Mesothelial cell of epicardium (in vitro differentiated cells): ENCODE results near the gene ARHGEF11. TPM values are rescaled to one million over a fixed set of nuclear protein-coding genes. Genes with fewer than 3 reads are reported as not detected.

Experiments
- DNase-seq, 2 experiments: peaks; one replicate each; pipeline ENCODE4 v3.0.0; 2021; ENCODE audit warnings: low spot score in 2 of 2; ENCODE audit not compliant: unreplicated experiment in 2 of 2
- H3K27ac Mint-ChIP-seq: 2 replicates; pipeline ENCODE4 v1.8.0; 2021; ENCODE audit warnings: mixed read lengths
- H3K27me3 Mint-ChIP-seq: 2 replicates; pipeline ENCODE4 v1.8.0; 2021; ENCODE audit warnings: low read depth, mixed read lengths
- H3K36me3 Mint-ChIP-seq: 2 replicates; pipeline ENCODE4 v1.8.0; 2021; ENCODE audit warnings: mixed read lengths
- H3K4me1 Mint-ChIP-seq: 2 replicates; pipeline ENCODE4 v1.8.0; 2021; ENCODE audit warnings: mixed read lengths
- H3K4me3 Mint-ChIP-seq: 2 replicates; pipeline ENCODE4 v1.8.0; 2021; ENCODE audit warnings: mild to moderate bottlenecking, moderate library complexity, mixed read lengths
- H3K9me3 Mint-ChIP-seq: 2 replicates; pipeline ENCODE4 v1.8.0; 2021; ENCODE audit warnings: mixed read lengths
- CTCF ChIP-seq: fragments of 200-600 bp; sonication (generic); IDR thresholded peaks from one replicate; pipeline ENCODE4 v1.5.0; 2021; ENCODE audit warnings: antibody characterized with exemption; ENCODE audit not compliant: unreplicated experiment
- total RNA-seq: library from RNA; stranded (reverse); gene quantifications from 3 replicates; pipeline ENCODE4 v1.2.1, GENCODE V29; 2021

The ARHGEF11 gene
- total RNA-seq, 1 donor from 2014 or later = 52.5 TPM

DNA sequence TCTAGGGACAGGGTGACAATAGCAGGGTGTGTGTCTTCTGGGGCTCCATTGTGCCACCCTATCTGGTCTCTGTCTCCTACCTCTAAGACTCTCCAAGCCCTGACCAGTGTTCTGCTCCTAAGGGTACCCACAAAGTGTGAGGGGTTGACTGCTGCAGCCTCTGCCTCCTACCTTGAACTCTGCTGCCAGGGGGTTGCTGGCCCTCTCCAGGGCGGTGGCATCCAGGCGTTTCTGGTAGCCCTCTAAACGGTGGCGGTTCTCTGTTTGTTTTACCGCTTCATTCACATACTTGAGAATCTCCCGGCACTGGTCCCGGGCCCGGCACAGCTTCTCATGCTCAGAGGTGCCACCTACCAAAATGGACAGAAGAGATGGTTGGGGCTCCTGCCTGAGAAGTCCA, 100.7 kb downstream of the ARHGEF11 start:
- H3K36me3 Mint-ChIP-seq = peaks cover 49% of the 10 kb centered on the region
- no peaks in the 10 kb centered on the region for H3K9me3 Mint-ChIP-seq
- H3K27me3 Mint-ChIP-seq = no peaks in the 10 kb centered on the region
- H3K4me1 Mint-ChIP-seq = no peaks in the 10 kb centered on the region
- no peak overlapping the region for H3K27ac Mint-ChIP-seq
- no peak for TF ChIP-seq CTCF
- no peak overlapping the region for H3K4me3 Mint-ChIP-seq
- DNase-seq = no peak

DNA sequence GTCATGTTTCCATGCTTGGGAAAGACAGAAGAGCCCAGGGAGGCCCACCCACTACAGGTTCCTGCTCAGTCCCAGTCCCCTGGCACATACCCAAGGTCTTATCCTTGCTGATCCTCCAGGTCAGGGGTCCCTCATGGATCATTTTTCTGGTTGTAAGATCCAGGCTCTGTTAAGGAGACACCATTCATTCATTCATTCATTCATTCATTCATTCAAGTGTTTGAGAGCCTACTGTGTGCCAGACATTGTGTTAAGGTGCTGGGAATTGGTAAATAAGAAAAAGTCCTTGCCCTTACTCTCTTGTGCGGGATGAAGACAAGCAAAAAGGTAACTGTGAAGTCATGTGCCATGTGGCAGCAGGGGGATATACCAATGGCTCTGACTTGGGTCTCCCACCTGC, 101.3 kb downstream of the ARHGEF11 start:
- H3K27ac Mint-ChIP-seq = no peak overlapping the region
- no peaks in the 10 kb centered on the region for H3K4me1 Mint-ChIP-seq
- DNase-seq = no peak
- peaks cover 48% of the 10 kb centered on the region for H3K36me3 Mint-ChIP-seq
- TF ChIP-seq CTCF = no peak
- no peaks in the 10 kb centered on the region for H3K27me3 Mint-ChIP-seq
- no peaks in the 10 kb centered on the region for H3K9me3 Mint-ChIP-seq
- H3K4me3 Mint-ChIP-seq = no peak overlapping the region

- H3K9me3 Mint-ChIP-seq = no peaks in the 10 kb centered on the region
- H3K27ac Mint-ChIP-seq = no peak overlapping the region
- no peak for DNase-seq
- H3K4me3 Mint-ChIP-seq = no peak overlapping the region
- no peak for TF ChIP-seq CTCF
- peaks cover 52% of the 10 kb centered on the region for H3K36me3 Mint-ChIP-seq
- no peaks in the 10 kb centered on the region for H3K27me3 Mint-ChIP-seq
- H3K4me1 Mint-ChIP-seq = no peaks in the 10 kb centered on the region
Measured at GRCh38 chr1:156943756-156944155, 101.8 kb downstream of the ARHGEF11 start.

DNA sequence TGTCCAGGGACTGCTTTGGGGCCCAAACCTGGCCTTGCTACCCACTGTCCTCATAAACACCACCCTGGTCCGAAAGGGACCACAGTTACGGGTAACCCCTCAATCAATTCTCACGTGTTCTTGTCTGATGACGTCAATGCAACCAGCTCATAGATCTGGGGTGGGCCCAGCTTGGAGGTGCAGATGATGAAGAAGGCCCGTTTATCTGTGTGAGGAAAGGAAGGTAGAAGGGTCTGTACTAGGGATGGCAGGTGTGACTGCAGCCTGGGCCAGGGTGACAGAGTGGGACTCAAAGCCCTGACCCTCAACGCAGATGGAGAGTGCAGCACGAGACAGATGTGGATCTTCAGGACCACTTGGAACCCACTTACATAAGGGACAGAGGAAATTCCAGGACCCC, 103.0 kb downstream of the ARHGEF11 start:
- no peaks in the 10 kb centered on the region for H3K27me3 Mint-ChIP-seq
- H3K4me1 Mint-ChIP-seq = no peaks in the 10 kb centered on the region
- peaks cover 51% of the 10 kb centered on the region for H3K36me3 Mint-ChIP-seq
- no peak for TF ChIP-seq CTCF
- no peak for DNase-seq
- H3K9me3 Mint-ChIP-seq = no peaks in the 10 kb centered on the region
- H3K4me3 Mint-ChIP-seq = no peak overlapping the region
- no peak overlapping the region for H3K27ac Mint-ChIP-seq

GRCh38 chr1:156942176-156942575, 103.4 kb downstream of the ARHGEF11 start:
- TF ChIP-seq CTCF = no peak
- DNase-seq = no peak
- Mint-ChIP-seq H3K4me3 (no peak overlapping the region), H3K4me1 (no peaks in the 10 kb centered on the region), H3K27ac (no peak overlapping the region), H3K36me3 (peaks cover 53% of the 10 kb centered on the region), H3K27me3 (no peaks in the 10 kb centered on the region), H3K9me3 (no peaks in the 10 kb centered on the region)

- no peaks in the 10 kb centered on the region for H3K27me3 Mint-ChIP-seq
- no peak for TF ChIP-seq CTCF
- DNase-seq = no peak
- no peak overlapping the region for H3K27ac Mint-ChIP-seq
- H3K36me3 Mint-ChIP-seq = peaks cover 52% of the 10 kb centered on the region
- H3K9me3 Mint-ChIP-seq = no peaks in the 10 kb centered on the region
- H3K4me3 Mint-ChIP-seq = no peak overlapping the region
- no peaks in the 10 kb centered on the region for H3K4me1 Mint-ChIP-seq
Measured at GRCh38 chr1:156941675-156942074, 103.9 kb downstream of the ARHGEF11 start.
